Measurements from ENCODE around the gene RUSF1. TPM values are rescaled to one million over a fixed set of nuclear protein-coding genes. Genes with fewer than 3 reads are reported as not detected.
"Not testable (repeated sequence)": the region's sequence is repeated elsewhere in the genome, so short reads cannot be mapped to it uniquely, and the experiment has no call there.

RUSF1 gene
- total and polyA plus RNA-seq, 5 donors: 26.9 to 40.8 (median 28.9) TPM

DNA sequence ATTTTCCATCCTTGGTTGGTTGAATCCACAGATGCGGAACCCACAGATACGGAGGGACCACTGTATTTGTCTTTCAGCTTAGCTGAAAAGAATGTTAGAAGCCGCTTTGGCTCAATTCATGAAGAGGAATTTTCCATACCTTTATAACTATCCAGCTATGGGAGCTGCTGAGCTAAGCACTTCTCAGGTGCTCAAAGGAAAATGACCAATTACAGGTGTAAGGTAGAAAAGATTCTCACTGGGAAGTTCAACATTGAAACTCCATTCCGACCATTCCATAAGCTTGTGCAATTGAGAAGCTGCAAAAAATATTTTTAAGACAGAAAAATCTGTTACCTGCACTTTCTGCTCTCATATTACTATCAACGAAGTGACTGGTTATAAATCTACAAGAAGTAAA is 22.2 kb upstream of the RUSF1 start:
- Histone ChIP-seq H3K27me3 (ENCODE audit: control insufficient read depth, insufficient read depth) (no peaks in the 10 kb centered on the region), H3K4me3 (ENCODE audit: low read length) (no peak overlapping the region), H3K4me1 (ENCODE audit: control insufficient read depth, insufficient read depth, low read length) (no peaks in the 10 kb centered on the region), H3K27ac (ENCODE audit: low read length) (no peak overlapping the region), H3K9me3 (ENCODE audit: control insufficient read depth, low read length) (no peaks in the 10 kb centered on the region)
- ATAC-seq (no peak), DNase-seq (no peak)
- intact Hi-C loops (cut with DNase I): no loop called here
- 76% methylated on average over 5 of the region's 5 CpGs for WGBS

DNA sequence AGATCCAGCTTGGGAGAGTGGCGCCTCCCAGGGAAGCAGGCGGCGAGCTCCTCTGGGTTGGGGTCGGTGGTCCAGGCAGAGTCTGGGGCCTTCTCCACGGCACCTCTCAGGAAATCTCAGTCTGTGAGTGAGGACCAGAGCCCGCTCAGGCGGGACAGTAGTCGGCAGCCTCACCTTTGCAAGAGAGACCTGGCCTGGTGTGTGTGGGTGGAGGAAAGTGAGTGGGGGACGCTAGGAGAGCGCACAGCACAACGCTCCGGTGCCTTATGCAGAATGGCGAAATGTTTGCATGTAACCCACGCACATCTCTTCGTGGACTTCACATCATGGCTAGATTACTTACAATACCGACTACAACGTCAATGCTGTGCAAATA is 21.7 kb upstream of the RUSF1 start:
- 21% methylated on average over 17 of the region's 17 CpGs for WGBS
- ATAC-seq: peak in 1 of 2 donors; percentile 25
- Histone ChIP-seq H3K4me3 (ENCODE audit: low read length) (peak overlapping the region; percentile 73), H3K27ac (ENCODE audit: low read length) (no peak overlapping the region), H3K9me3 (ENCODE audit: control insufficient read depth, low read length) (no peaks in the 10 kb centered on the region), H3K4me1 (ENCODE audit: control insufficient read depth, insufficient read depth, low read length) (no peaks in the 10 kb centered on the region), H3K27me3 (ENCODE audit: control insufficient read depth, insufficient read depth) (no peaks in the 10 kb centered on the region)
- intact Hi-C loops (cut with DNase I): no loop called here
- DNase-seq: no peak

DNA sequence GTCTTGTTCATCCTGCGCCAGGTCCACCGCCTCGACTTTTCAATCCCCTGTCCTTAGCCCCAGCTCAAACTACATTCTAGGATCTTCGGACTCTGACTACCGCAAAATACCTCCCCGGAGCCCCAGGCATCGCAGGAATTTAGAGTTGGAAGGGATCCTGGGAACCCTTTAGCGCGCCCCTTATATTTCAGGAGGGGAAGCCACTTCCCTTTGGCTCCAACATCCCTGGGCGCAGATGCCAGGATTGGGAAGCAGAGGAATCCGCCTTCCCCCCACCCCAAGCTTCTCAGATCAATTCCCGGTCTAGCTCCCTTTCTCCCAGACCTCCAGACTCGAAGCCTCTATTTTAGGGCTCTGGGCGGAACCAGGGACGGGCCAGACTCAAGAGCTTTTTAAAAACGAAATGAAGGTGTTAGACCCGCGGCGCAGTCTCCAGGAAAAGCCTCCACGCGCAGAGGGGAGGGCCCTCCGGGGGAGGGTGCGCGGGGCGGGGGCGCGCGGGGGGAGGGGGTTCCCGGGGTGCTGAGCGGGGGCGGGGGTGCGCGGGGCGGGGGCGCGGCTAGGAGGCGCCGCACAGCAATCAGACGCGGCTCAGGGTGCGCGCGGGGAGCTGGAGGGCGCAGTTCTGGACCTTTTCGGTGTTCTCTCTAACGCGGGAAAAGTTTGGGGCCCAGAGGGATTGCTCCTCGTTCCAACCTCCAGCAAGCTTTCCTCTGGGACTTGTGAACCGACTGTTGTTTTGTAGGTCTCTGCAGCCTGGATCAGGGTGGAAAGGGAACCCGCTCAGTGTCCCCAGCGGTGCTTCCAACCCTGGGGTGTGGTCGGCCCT is 21.1 kb upstream of the RUSF1 start:
- intact Hi-C loops (cut with DNase I): no loop called here
- H3K9me3 ChIP-seq (ENCODE audit: control insufficient read depth, low read length): no peaks in the 10 kb centered on the region
- peak; percentile 50 to 52 for ATAC-seq
- peak overlapping the region; percentile 73 for H3K4me3 ChIP-seq (ENCODE audit: low read length)
- H3K27ac ChIP-seq (ENCODE audit: low read length): no peak overlapping the region
- H3K4me1 ChIP-seq (ENCODE audit: control insufficient read depth, insufficient read depth, low read length): no peaks in the 10 kb centered on the region
- no peak for DNase-seq
- no peaks in the 10 kb centered on the region for H3K27me3 ChIP-seq (ENCODE audit: control insufficient read depth, insufficient read depth)
- WGBS: 4% methylated on average over 51 of the region's 52 CpGs

DNA sequence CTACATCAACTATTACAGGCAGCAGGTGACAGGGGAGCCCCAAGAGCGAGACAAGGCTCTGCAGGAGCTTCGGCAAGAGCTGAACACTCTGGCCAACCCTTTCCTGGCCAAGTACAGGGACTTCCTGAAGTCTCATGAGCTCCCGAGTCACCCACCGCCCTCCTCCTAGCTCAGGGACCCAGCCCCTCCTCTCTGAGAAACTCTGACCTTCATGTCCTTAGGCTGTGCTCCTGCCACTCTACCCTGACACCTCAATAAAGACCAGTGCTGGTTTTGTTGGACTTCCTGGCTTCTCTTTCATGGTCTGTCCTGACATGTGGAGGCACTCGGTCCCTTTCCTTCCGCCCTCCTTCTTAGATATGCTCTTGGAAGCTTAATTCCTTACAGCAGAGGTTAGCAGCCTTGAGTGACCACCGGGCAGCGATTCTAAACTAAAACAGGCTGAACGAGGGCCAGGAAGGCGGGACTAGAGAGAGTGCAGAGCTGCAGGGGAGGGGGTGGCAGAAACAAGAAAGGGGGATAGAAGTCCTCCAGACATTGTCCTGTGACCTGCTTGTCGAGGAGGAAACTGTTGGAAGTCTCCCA is 20.4 kb upstream of the RUSF1 start:
- Histone ChIP-seq H3K27me3 (ENCODE audit: control insufficient read depth, insufficient read depth) (no peaks in the 10 kb centered on the region), H3K4me1 (ENCODE audit: control insufficient read depth, insufficient read depth, low read length) (no peaks in the 10 kb centered on the region), H3K27ac (ENCODE audit: low read length) (no peak overlapping the region), H3K4me3 (ENCODE audit: low read length) (peak overlapping the region; percentile 73), H3K9me3 (ENCODE audit: control insufficient read depth, low read length) (no peaks in the 10 kb centered on the region)
- intact Hi-C loops (cut with DNase I): no loop called here
- no peak for DNase-seq
- ATAC-seq: peak in 1 of 2 donors; percentile 11
- 35% methylated on average over 11 of the region's 11 CpGs for WGBS

DNA sequence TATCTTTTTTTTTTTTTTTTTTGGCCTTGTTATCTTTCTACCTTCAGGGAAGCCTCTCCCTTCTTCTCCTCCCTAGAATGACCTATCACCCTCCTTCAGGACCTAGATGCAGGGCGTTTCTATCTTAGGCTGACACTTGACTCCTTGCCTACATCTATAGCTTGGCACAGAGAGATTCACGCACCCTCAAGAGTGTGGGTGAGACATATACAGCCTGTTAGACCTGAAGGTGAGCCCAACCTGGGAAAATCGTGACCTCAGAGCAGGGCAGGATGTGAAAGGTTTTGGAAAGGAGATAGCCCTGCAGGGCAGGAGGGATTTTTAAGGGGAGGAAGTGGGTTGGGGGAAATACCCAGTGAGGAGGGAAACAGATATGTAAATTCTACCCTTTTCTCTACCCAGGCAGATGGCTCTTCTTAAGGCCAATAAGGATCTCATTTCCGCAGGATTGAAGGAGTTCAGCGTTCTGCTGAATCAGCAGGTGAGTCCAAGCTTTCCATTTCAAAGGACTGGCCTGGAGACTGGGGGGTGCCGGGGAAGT is 19.6 kb upstream of the RUSF1 start, which contains the start of gene AHSP:
AHSP (plus strand) TSS at position 167 of the 541 bp plus-strand sequence; CDS start at position 407, 240 bp downstream.
- Histone ChIP-seq H3K4me3 (ENCODE audit: low read length) (peak within 1 kb of the TSS; percentile 73), H3K27ac (ENCODE audit: low read length) (no peak within 1 kb of the TSS), H3K27me3 (ENCODE audit: control insufficient read depth, insufficient read depth) (no peaks in the 10 kb centered on the region), H3K4me1 (ENCODE audit: control insufficient read depth, insufficient read depth, low read length) (no peaks in the 10 kb centered on the region), H3K9me3 (ENCODE audit: control insufficient read depth, low read length) (no peaks in the 10 kb centered on the region)
- DNase-seq (no peak), ATAC-seq (no peak)
- WGBS: 49% methylated on average over 6 of the region's 6 CpGs
- intact Hi-C loops (cut with DNase I): no loop called here

DNA sequence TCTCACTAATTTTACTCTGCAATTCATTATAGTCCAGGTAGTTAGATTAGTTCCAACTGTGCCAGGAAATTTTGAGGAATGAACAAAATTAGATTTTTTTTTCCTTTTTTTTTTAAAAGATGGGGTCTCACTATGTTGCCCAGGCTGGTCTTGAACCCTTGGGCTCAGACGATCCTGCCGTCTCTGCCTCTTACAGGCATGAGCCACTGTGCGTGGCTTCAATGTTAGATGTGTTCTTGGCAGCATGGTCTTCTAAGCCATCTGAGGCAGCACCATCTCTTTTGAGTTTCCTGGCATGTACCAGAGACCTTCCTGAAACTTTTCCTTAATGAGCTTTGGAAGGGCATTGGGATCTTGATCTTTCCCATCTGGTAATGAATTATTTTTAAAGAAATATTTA is 16.9 kb upstream of the RUSF1 start:
- ATAC-seq (no peak), DNase-seq (no peak)
- WGBS: 85% methylated on average over 3 of the region's 3 CpGs
- Histone ChIP-seq H3K27me3 (ENCODE audit: control insufficient read depth, insufficient read depth) (no peaks in the 10 kb centered on the region), H3K4me1 (ENCODE audit: control insufficient read depth, insufficient read depth, low read length) (no peaks in the 10 kb centered on the region), H3K9me3 (ENCODE audit: control insufficient read depth, low read length) (no peaks in the 10 kb centered on the region), H3K4me3 (ENCODE audit: low read length) (no peak overlapping the region), H3K27ac (ENCODE audit: low read length) (no peak overlapping the region)
- intact Hi-C loops (cut with DNase I): no loop called here

DNA sequence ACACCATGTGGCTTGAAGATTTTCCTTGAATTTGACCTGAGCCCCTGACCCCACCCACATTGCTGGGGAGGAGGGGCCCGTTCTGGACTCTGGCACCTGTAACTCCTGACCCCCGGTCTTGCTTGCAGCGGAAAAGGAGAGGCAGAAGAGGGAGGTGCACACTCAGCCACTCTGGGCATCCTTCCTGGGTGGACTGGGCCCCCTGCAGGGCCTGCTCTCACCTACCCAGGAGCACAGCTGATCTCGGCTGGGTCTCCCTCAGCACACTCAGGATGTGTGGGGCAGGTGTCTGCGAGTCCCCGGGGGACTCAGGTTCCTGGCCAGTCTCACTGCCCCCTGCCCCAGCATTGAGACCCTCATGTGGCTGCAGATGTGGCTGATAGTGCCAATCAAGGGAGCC is 15.6 kb upstream of the RUSF1 start:
- H3K27ac ChIP-seq (ENCODE audit: low read length); DNase-seq; H3K4me1 ChIP-seq (ENCODE audit: control insufficient read depth, insufficient read depth, low read length); ATAC-seq; H3K9me3 ChIP-seq (ENCODE audit: control insufficient read depth, low read length); H3K27me3 ChIP-seq (ENCODE audit: control insufficient read depth, insufficient read depth); intact Hi-C loops (cut with DNase I); H3K4me3 ChIP-seq (ENCODE audit: low read length): not testable (repeated sequence)
- 62% methylated on average over 3 of the region's 6 CpGs for WGBS

DNA sequence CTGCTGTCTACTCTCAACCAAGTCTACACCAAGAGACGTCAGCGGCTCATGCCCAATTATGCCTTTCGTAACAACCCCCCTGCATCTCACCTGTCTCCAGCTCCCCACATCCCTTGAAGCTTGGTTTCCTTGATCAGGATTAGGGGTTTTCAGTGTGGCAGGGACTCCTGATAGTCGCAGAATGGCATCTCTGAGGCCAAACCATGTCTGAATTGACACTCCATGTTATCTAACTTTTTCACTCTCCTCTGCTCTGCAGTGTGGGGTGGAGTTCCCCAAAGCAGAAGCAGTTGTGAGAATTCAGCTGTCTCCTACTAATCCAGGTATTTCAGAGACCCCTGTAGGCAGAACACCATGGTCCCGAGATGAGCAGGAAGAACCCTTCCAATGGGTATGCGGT is 13.9 kb upstream of the RUSF1 start:
- 88% methylated on average over 6 of the region's 6 CpGs for WGBS
- Histone ChIP-seq H3K27ac (ENCODE audit: low read length) (no peak overlapping the region), H3K4me3 (ENCODE audit: low read length) (no peak overlapping the region), H3K27me3 (ENCODE audit: control insufficient read depth, insufficient read depth) (no peaks in the 10 kb centered on the region), H3K4me1 (ENCODE audit: control insufficient read depth, insufficient read depth, low read length) (no peaks in the 10 kb centered on the region), H3K9me3 (ENCODE audit: control insufficient read depth, low read length) (no peaks in the 10 kb centered on the region)
- intact Hi-C loops (cut with DNase I): no loop called here
- ATAC-seq (no peak), DNase-seq (no peak)

DNA sequence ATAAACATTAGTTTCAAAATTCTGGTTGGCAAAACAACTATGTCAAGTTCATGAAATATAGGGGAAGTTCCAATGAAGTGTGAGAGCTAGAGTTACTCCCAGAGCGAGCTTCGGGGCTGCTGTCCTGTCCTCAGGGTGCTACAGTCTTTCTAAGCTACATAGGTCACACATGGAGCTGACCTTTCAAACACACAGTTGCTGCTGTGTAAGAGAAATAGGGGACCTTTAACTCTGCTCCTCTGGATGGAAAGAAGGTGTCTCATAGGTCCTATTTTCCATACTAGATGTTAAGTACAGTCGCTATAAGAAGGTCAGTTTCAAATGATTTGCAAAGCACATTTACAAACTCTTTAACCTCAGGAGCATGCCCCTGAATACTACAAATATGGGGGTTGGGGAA is 13.2 kb upstream of the RUSF1 start:
- ATAC-seq: no peak
- DNase-seq: no peak
- H3K9me3 ChIP-seq (ENCODE audit: control insufficient read depth, low read length): no peaks in the 10 kb centered on the region
- WGBS: 76% methylated on average over 3 of the region's 3 CpGs
- H3K4me3 ChIP-seq (ENCODE audit: low read length): no peak overlapping the region
- no peaks in the 10 kb centered on the region for H3K4me1 ChIP-seq (ENCODE audit: control insufficient read depth, insufficient read depth, low read length)
- intact Hi-C loops (cut with DNase I): no loop called here
- no peaks in the 10 kb centered on the region for H3K27me3 ChIP-seq (ENCODE audit: control insufficient read depth, insufficient read depth)
- no peak overlapping the region for H3K27ac ChIP-seq (ENCODE audit: low read length)

DNA sequence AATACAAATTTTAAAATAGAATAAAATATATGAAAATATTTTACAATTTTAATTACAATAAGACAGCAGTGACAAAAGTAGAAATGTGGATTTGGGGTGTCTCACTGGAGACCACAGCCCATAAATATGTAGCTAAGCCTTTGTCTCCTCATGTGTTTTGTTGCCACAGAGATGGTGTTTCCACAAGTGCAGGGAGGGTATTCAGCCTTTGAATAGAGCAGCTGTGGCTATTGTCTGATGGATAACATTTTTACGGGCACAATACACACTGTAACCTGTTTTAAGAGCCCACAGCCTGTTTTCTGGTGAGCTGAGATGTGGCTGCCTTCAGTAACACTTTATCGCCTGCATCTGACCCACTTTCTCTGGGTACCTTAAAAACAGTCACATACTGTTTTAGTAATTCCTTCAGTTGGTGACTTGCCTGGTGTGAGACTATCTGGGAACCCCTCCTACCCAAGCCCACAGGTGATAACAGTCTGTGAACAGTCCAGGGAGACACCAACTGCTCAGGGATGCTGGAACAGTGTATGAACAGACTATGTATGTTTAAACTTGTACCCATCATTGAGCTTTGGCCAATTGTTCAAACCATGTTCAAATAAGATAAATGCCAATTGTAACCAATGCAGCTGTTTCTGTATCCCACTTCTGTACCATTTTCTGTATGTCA is 11.7 kb upstream of the RUSF1 start:
- DNase-seq: no peak
- intact Hi-C loops (cut with DNase I): loop anchor here in 1 of 4 donors (10.0 kb wide), 1 partner anchor 355 kb away; the partner anchor contains the start of gene ZNF267
- 78% methylated on average over 2 of the region's 2 CpGs for WGBS

More for the DNA sequence above, 11.7 kb upstream of the RUSF1 start:
- no peaks in the 10 kb centered on the region for H3K4me1 ChIP-seq (ENCODE audit: control insufficient read depth, insufficient read depth, low read length)
- H3K9me3 ChIP-seq (ENCODE audit: control insufficient read depth, low read length): no peaks in the 10 kb centered on the region
- no peak overlapping the region for H3K27ac ChIP-seq (ENCODE audit: low read length)
- no peak for ATAC-seq
- H3K27me3 ChIP-seq (ENCODE audit: control insufficient read depth, insufficient read depth): no peaks in the 10 kb centered on the region
- no peak overlapping the region for H3K4me3 ChIP-seq (ENCODE audit: low read length)

Data from right cardiac atrium (tissue), 5 donors.